ENCODE results near the gene PTCHD1. TPM values are rescaled to one million over a fixed set of nuclear protein-coding genes. Genes with fewer than 3 reads are reported as not detected.

The PTCHD1 gene
- total and polyA plus RNA-seq, 9 of the 15 experiments (the other 6 are each of a cell fraction or from before 2014, with no cell fraction given) = not detected

DNA sequence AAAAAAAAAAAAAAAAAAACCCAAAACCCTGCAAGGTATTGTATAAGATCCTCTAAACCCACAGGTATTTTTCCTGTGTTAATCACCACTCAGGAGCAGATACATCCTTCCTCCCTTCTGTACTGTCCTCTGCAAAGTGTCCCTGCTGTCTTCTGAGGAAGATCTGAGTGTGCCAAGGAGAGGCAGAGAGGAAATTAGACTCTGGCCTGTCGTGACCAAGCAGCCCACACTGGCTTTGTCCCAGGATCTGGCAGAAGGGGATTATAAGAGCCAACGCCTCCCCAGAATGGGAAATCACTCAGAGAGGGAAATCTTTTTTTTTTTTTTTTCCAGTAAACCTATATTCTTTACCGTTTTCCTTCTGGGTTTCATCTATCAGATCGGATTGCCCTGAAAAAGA, 39.6 kb downstream of the PTCHD1 start:
- Histone ChIP-seq H3K4me2 (ENCODE audit: insufficient read depth, low read length) (no peak overlapping the region), H2AFZ (ENCODE audit: low read depth, low read length) (no peak overlapping the region), H3K79me2 (ENCODE audit: control insufficient read depth, insufficient read depth, low read length) (no peaks in the 10 kb centered on the region), H3K36me3 (ENCODE audit: control insufficient read depth, insufficient read depth, low read length) (no peaks in the 10 kb centered on the region), H3K9me1 (ENCODE audit: control insufficient read depth, insufficient read depth, low read length) (no peaks in the 10 kb centered on the region), H3K27me3 (ENCODE audit: control insufficient read depth in 2 of 2, insufficient read depth in 2 of 2, low read length in 2 of 2) (no peaks in the 10 kb centered on the region), H3K4me3 (no peak overlapping the region), H4K20me1 (replicated peaks; ENCODE audit: control insufficient read depth, insufficient read depth, low read length) (no peaks in the 10 kb centered on the region), H3K4me1 (replicated peaks in 1 of 2; ENCODE audit: control insufficient read depth in 2 of 2, insufficient read depth in 2 of 2, low read length in 2 of 2) (no peaks in the 10 kb centered on the region), H3K9me3 (replicated peaks; ENCODE audit: control insufficient read depth, insufficient read depth, low read depth, low read length) (no peaks in the 10 kb centered on the region), H3K27ac (ENCODE audit: extremely low read depth, low read depth, low read length) (no peak overlapping the region), H3K9ac (ENCODE audit: insufficient read depth in 1 of 2, low read depth in 2 of 2, low read length in 2 of 2) (no peak overlapping the region)
- intact Hi-C loops (cut with micrococcal nuclease) = no loop called here
- TF ChIP-seq NR1H2 (CRISPR knock-in tag; IDR thresholded peaks at IDR 0.05) (no peak), CBFA2T3 (IDR thresholded peaks at IDR 0.05) (no peak), GABPB2 (CRISPR knock-in tag; conservative IDR thresholded peaks at IDR 0.05) (no peak), HNRNPLL (IDR thresholded peaks at IDR 0.05; ENCODE audit: low read depth, low read length, poor library complexity, severe bottlenecking) (no peak), EP300 (IDR thresholded peaks at IDR 0.05; ENCODE audit: low read length) (no peak), FIP1L1 (IDR thresholded peaks at IDR 0.05; ENCODE audit: low read depth, low read length, poor library complexity, severe bottlenecking) (no peak), MXI1 (IDR thresholded peaks at IDR 0.05; ENCODE audit: low read depth, low read length) (no peak), DPF2 (IDR thresholded peaks at IDR 0.05) (no peak), ZZZ3 (IDR thresholded peaks at IDR 0.05) (no peak), MAFK (IDR thresholded peaks at IDR 0.05; ENCODE audit: low read length) (no peak)
- TF ChIP-seq, protein P1, sequence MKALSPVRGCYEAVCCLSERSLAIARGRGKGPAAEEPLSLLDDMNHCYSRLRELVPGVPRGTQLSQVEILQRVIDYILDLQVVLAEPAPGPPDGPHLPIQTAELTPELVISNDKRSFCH (CRISPR knock-in tag; IDR thresholded peaks at IDR 0.05) = no peak
- TF ChIP-seq, protein P1 (tag; IDR thresholded peaks at IDR 0.05) = no peak
- TF ChIP-seq, protein P2, sequence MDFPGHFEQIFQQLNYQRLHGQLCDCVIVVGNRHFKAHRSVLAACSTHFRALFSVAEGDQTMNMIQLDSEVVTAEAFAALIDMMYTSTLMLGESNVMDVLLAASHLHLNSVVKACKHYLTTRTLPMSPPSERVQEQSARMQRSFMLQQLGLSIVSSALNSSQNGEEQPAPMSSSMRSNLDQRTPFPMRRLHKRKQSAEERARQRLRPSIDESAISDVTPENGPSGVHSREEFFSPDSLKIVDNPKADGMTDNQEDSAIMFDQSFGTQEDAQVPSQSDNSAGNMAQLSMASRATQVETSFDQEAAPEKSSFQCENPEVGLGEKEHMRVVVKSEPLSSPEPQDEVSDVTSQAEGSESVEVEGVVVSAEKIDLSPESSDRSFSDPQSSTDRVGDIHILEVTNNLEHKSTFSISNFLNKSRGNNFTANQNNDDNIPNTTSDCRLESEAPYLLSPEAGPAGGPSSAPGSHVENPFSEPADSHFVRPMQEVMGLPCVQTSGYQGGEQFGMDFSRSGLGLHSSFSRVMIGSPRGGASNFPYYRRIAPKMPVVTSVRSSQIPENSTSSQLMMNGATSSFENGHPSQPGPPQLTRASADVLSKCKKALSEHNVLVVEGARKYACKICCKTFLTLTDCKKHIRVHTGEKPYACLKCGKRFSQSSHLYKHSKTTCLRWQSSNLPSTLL (IDR thresholded peaks at IDR 0.05) = no peak
- TF ChIP-seq, protein P3, sequence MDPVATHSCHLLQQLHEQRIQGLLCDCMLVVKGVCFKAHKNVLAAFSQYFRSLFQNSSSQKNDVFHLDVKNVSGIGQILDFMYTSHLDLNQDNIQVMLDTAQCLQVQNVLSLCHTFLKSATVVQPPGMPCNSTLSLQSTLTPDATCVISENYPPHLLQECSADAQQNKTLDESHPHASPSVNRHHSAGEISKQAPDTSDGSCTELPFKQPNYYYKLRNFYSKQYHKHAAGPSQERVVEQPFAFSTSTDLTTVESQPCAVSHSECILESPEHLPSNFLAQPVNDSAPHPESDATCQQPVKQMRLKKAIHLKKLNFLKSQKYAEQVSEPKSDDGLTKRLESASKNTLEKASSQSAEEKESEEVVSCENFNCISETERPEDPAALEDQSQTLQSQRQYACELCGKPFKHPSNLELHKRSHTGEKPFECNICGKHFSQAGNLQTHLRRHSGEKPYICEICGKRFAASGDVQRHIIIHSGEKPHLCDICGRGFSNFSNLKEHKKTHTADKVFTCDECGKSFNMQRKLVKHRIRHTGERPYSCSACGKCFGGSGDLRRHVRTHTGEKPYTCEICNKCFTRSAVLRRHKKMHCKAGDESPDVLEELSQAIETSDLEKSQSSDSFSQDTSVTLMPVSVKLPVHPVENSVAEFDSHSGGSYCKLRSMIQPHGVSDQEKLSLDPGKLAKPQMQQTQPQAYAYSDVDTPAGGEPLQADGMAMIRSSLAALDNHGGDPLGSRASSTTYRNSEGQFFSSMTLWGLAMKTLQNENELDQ (CRISPR knock-in tag; IDR thresholded peaks at IDR 0.05; ENCODE audit: borderline replicate concordance) = no peak
- ATAC-seq (no peak), DNase-seq (ENCODE audit: extremely low read depth in 1 of 4, low spot score in 3 of 4) (no peak), FAIRE-seq (no peak)
- CTCF ChIA-PET (ENCODE audit: low intra/inter-chr PET ratio) = no interaction called here
- POLR2A ChIA-PET = no interaction called here
- in situ Hi-C loops (cut with MboI) = no loop called here
- no TSS peak for BruUV-seq (replicated peaks)
- 5% methylated on average over 4 of the region's 4 CpGs for WGBS (ENCODE audit: insufficient coverage, low coverage, missing lambda C conversion rate)

All from K562 (cell line).